Keratinocyte (primary cell): ENCODE results near the gene APBB2. TPM values are rescaled to one million over a fixed set of nuclear protein-coding genes. Genes with fewer than 3 reads are reported as not detected.

Experiments
- DNase-seq: peaks from one replicate; pipeline ENCODE4 v3.0.0-alpha.2; 2011; ENCODE audit warnings: low read depth, missing footprints, low spot score
- FAIRE-seq: peaks from 2 replicates; lab custom pipeline; 2011; peaks lifted over from hg19 to GRCh38; lab: Jason Lieb, UNC
- H2AFZ ChIP-seq: 2 replicates; pipeline ENCODE4 v1.6.0; 2012; ENCODE audit warnings: low read length, control low read depth, inconsistent platforms; ENCODE audit not compliant: control insufficient read depth
- H3K27ac ChIP-seq: 2 replicates; pipeline ENCODE4 v1.5.1; 2011; ENCODE audit warnings: low read length; ENCODE audit not compliant: control insufficient read depth, insufficient read depth
- H3K27me3 ChIP-seq: 3 replicates; pipeline ENCODE4 v1.6.0; 2011; ENCODE audit warnings: low read length; ENCODE audit not compliant: control insufficient read depth, insufficient read depth; ENCODE audit errors: extremely low read depth
- H3K36me3 ChIP-seq, 2 experiments: 2 replicates in 1 of 2; 3 replicates in 1 of 2; pipeline ENCODE4 v1.5.1; 2011; ENCODE audit warnings: low read length in 2 of 2, mild to moderate bottlenecking in 1 of 2; ENCODE audit not compliant: control insufficient read depth in 2 of 2, insufficient read depth in 2 of 2; ENCODE audit errors: extremely low read depth in 1 of 2
- H3K4me1 ChIP-seq: 3 replicates; pipeline ENCODE4 v1.5.1; 2011; ENCODE audit warnings: low read length; ENCODE audit not compliant: control insufficient read depth, insufficient read depth; ENCODE audit errors: extremely low read depth
- H3K4me2 ChIP-seq: 3 replicates; pipeline ENCODE4 v1.6.0; 2011; ENCODE audit warnings: low read depth, low read length; ENCODE audit not compliant: control insufficient read depth, insufficient read depth; ENCODE audit errors: extremely low read depth
- H3K4me3 ChIP-seq, 3 experiments: fragments of 200-600 bp in 1 of 3; sonication (generic) in 1 of 3; 2 replicates in 2 of 3; 3 replicates in 1 of 3; pipeline ENCODE4 v1.5.1; 2011 to 2016; ENCODE audit warnings: low read length in 3 of 3, mild to moderate bottlenecking in 3 of 3, control low read depth in 2 of 3, inconsistent platforms in 1 of 3, low read depth in 1 of 3, mixed read lengths in 1 of 3, mixed run types in 1 of 3, moderate library complexity in 1 of 3; ENCODE audit not compliant: control insufficient read depth in 2 of 3, insufficient read depth in 2 of 3; ENCODE audit errors: extremely low read depth in 1 of 3
- H3K79me2 ChIP-seq: 2 replicates; pipeline ENCODE4 v1.6.0; 2012; ENCODE audit warnings: low read length; ENCODE audit not compliant: control insufficient read depth, insufficient read depth
- H3K9ac ChIP-seq: 3 replicates; pipeline ENCODE4 v1.6.0; 2011; ENCODE audit warnings: low read length; ENCODE audit not compliant: control insufficient read depth, insufficient read depth; ENCODE audit errors: extremely low read depth
- H3K9me1 ChIP-seq: 3 replicates; pipeline ENCODE4 v1.6.0; 2011; ENCODE audit warnings: low read length; ENCODE audit not compliant: control insufficient read depth, insufficient read depth; ENCODE audit errors: extremely low read depth
- H3K9me3 ChIP-seq: 2 replicates; pipeline ENCODE4 v1.5.1; 2012; ENCODE audit warnings: low read depth, low read length; ENCODE audit not compliant: control insufficient read depth
- H4K20me1 ChIP-seq: 3 replicates; pipeline ENCODE4 v1.6.0; 2011; ENCODE audit warnings: low read length; ENCODE audit not compliant: control insufficient read depth, insufficient read depth; ENCODE audit errors: extremely low read depth
- EZH2 ChIP-seq: IDR thresholded peaks from one replicate; pipeline ENCODE4 v1.6.1; 2012; ENCODE audit warnings: inconsistent platforms, mild to moderate bottlenecking, low read length, moderate library complexity
- dilution Hi-C: fragments of 300-500 bp; cut with MboI; formaldehyde crosslinking; loops from one replicate; pipeline ENCODE4 v1.7.0; 2020; ENCODE audit warnings: low sequenced_read_pairs; ENCODE audit not compliant: extremely low pct_ligation_motif_present
- polyA plus RNA-seq, 5 experiments: library from polyadenylated mRNA; depleted of rRNA in 3 of 5; stranded (reverse) in 3 of 5; stranded (forward) in 1 of 5; unstranded in 1 of 5; fragments of >200 nt; gene quantifications; 1 replicate in 1 of 5; 2 replicates in 3 of 5; 3 replicates in 1 of 5; pipeline versions ENCODE4 v1.2.1 to v1.2.3, GENCODE V29; 2011 to 2012; ENCODE audit warnings: missing spikeins in 2 of 5, low read depth in 1 of 5, low replicate concordance in 1 of 5
- TF ChIP-seq, protein P1 (sequence below), 3 experiments: IDR thresholded peaks in 1 of 3; conservative IDR thresholded peaks in 1 of 3; optimal IDR thresholded peaks in 1 of 3; 2 replicates in 2 of 3; 3 replicates in 1 of 3; pipeline versions ENCODE3 to v1.5.1; 2011; ENCODE audit warnings: low read length in 3 of 3, mild to moderate bottlenecking in 3 of 3, moderate library complexity in 2 of 3, control low read depth in 1 of 3, inconsistent platforms in 1 of 3; ENCODE audit not compliant: insufficient read depth in 2 of 3; ENCODE audit errors: extremely low read depth in 1 of 3

APBB2 gene
- polyA plus RNA-seq, 1 donor (not counting 4 experiments of a cell fraction or from before 2014, with no cell fraction given): 57.3 TPM

DNA sequence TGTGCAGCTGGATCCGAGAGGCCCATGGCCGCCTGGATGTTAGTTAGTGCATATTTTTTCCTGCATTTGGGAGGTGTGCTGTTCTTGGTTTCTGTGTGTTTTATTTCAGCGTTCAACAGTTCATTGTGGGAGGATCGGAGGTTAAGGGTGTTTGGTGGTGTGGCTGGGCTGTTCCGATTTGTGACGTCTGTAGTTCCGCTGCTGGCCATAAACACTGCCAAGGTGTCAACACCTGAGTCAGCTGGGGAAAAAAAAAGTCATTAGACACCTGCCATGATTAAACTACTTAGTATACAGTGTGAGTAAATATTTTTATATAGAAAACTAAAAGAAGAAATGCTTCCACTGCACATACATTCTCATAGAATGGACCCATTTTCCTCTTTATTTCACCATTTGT is 200.2 kb downstream of the APBB2 start:
- Histone ChIP-seq H4K20me1 (no peaks in the 10 kb centered on the region), H3K4me3 (no peak overlapping the region), H3K36me3 (peaks cover 10 to 11% of the 10 kb centered on the region in 2 experiments), H3K27me3 (no peaks in the 10 kb centered on the region), H3K79me2 (peaks cover 10% of the 10 kb centered on the region), H3K4me2 (no peak overlapping the region), H3K4me1 (peaks cover 13% of the 10 kb centered on the region), H3K9ac (no peak overlapping the region), H2AFZ (no peak overlapping the region), H3K9me3 (no peaks in the 10 kb centered on the region), H3K27ac (no peak overlapping the region), H3K9me1 (no peaks in the 10 kb centered on the region)
- TF ChIP-seq EZH2: no peak
- TF ChIP-seq, protein P1, sequence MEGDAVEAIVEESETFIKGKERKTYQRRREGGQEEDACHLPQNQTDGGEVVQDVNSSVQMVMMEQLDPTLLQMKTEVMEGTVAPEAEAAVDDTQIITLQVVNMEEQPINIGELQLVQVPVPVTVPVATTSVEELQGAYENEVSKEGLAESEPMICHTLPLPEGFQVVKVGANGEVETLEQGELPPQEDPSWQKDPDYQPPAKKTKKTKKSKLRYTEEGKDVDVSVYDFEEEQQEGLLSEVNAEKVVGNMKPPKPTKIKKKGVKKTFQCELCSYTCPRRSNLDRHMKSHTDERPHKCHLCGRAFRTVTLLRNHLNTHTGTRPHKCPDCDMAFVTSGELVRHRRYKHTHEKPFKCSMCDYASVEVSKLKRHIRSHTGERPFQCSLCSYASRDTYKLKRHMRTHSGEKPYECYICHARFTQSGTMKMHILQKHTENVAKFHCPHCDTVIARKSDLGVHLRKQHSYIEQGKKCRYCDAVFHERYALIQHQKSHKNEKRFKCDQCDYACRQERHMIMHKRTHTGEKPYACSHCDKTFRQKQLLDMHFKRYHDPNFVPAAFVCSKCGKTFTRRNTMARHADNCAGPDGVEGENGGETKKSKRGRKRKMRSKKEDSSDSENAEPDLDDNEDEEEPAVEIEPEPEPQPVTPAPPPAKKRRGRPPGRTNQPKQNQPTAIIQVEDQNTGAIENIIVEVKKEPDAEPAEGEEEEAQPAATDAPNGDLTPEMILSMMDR (optimal IDR thresholded peaks at IDR 0.05 in 1 of 3, IDR thresholded peaks at IDR 0.05 in 1 of 3, conservative IDR thresholded peaks at IDR 0.05 in 1 of 3; ENCODE audit: extremely low read depth in 1 of 3, insufficient read depth in 2 of 3, low read length in 3 of 3): no peak
- DNase-seq (no peak), FAIRE-seq (no peak)
- dilution Hi-C loops: no loop called here

DNA sequence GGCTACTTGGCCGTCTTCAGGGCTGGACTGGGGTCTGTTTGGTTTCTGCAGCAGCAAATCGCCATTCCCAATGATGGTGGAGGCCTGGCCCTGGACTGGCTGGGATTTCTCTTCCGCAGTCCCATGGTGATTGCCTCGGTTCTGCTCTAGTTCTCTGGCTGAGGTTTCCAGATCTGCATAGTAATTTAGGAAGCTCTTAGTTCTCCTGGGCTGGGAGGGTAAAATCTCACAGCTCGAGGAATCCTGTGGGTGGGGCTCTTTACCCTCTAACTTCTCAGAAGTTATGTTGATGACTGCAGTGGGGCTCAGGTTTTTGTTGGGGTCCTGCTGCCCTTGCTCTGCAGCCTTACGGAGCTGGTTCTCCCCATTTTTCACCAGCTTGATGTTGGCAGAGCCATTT is 200.6 kb downstream of the APBB2 start:
- no peak overlapping the region for H3K27ac ChIP-seq
- H3K4me1 ChIP-seq: peaks cover 13% of the 10 kb centered on the region
- no peaks in the 10 kb centered on the region for H3K9me3 ChIP-seq
- H3K4me3 ChIP-seq: no peak overlapping the region
- no peaks in the 10 kb centered on the region for H4K20me1 ChIP-seq
- H3K36me3 ChIP-seq: peaks cover 10 to 11% of the 10 kb centered on the region in 2 experiments
- no peaks in the 10 kb centered on the region for H3K27me3 ChIP-seq
- H3K79me2 ChIP-seq: peaks cover 13% of the 10 kb centered on the region
- FAIRE-seq (no peak), DNase-seq (no peak)
- H3K9me1 ChIP-seq: no peaks in the 10 kb centered on the region
- H2AFZ ChIP-seq: no peak overlapping the region
- H3K9ac ChIP-seq: no peak overlapping the region
- dilution Hi-C loops: no loop called here
- H3K4me2 ChIP-seq: no peak overlapping the region
- TF ChIP-seq EZH2: no peak
- TF ChIP-seq, protein P1 (optimal IDR thresholded peaks at IDR 0.05 in 1 of 3, IDR thresholded peaks at IDR 0.05 in 1 of 3, conservative IDR thresholded peaks at IDR 0.05 in 1 of 3; ENCODE audit: extremely low read depth in 1 of 3, insufficient read depth in 2 of 3, low read length in 3 of 3): no peak
